Measurements from ENCODE around the gene GABRE.
"Not testable (repeated sequence)": the region's sequence is repeated elsewhere in the genome, so short reads cannot be mapped to it uniquely, and the experiment has no call there.

GABRE gene

GRCh38 chrX:151920530-151920929 lies 53.9 kb downstream of the GABRE start:
- no peak for TF ChIP-seq CTCF (IDR thresholded peaks at IDR 0.05; ENCODE audit: control insufficient read depth, extremely low read depth, insufficient read depth)
- no peak for DNase-seq (ENCODE audit: low read depth)
- H3K4me3 ChIP-seq (ENCODE audit: low read depth, low read length): no peak overlapping the region

- no peak for TF ChIP-seq CTCF (IDR thresholded peaks at IDR 0.05; ENCODE audit: control insufficient read depth, extremely low read depth, insufficient read depth)
- no peak for DNase-seq (ENCODE audit: low read depth)
- H3K4me3 ChIP-seq (ENCODE audit: low read depth, low read length): no peak overlapping the region
Observed at GRCh38 chrX:151920101-151920500, 54.4 kb downstream of the GABRE start.

GRCh38 chrX:151919610-151920009 lies 54.9 kb downstream of the GABRE start:
- no peak for DNase-seq (ENCODE audit: low read depth)
- no peak overlapping the region for H3K4me3 ChIP-seq (ENCODE audit: low read depth, low read length)
- TF ChIP-seq CTCF (IDR thresholded peaks at IDR 0.05; ENCODE audit: control insufficient read depth, extremely low read depth, insufficient read depth): no peak

- H3K4me3 ChIP-seq (ENCODE audit: low read depth, low read length); DNase-seq (ENCODE audit: low read depth): not testable (repeated sequence)
Observed at GRCh38 chrX:151918736-151919135, 55.7 kb downstream of the GABRE start.

- no peak within 1 kb of the TSS for H3K4me3 ChIP-seq (ENCODE audit: low read depth, low read length)
- no peak for DNase-seq (ENCODE audit: low read depth)
- no peak for TF ChIP-seq CTCF (IDR thresholded peaks at IDR 0.05; ENCODE audit: control insufficient read depth, extremely low read depth, insufficient read depth)
Observed at GRCh38 chrX:151912780-151913179, 61.7 kb downstream of the GABRE start, which contains the start of gene MAGEA4. Gene MAGEA4, plus strand, starts transcription at chrX:151912889. Its CDS starts 10,776 bp downstream, at chrX:151923665.

GRCh38 chrX:151912221-151912620 lies 62.3 kb downstream of the GABRE start:
- TF ChIP-seq CTCF (IDR thresholded peaks at IDR 0.05; ENCODE audit: control insufficient read depth, extremely low read depth, insufficient read depth): no peak
- H3K4me3 ChIP-seq (ENCODE audit: low read depth, low read length): no peak overlapping the region
- DNase-seq (ENCODE audit: low read depth): no peak

GRCh38 chrX:151904989-151905388 lies 69.5 kb downstream of the GABRE start:
- DNase-seq (ENCODE audit: low read depth): no peak
- TF ChIP-seq CTCF (IDR thresholded peaks at IDR 0.05; ENCODE audit: control insufficient read depth, extremely low read depth, insufficient read depth): no peak
- H3K4me3 ChIP-seq (ENCODE audit: low read depth, low read length): no peak overlapping the region
